ENCODE data around the gene CATSPERE. TPM values are rescaled to one million over a fixed set of nuclear protein-coding genes. Genes with fewer than 3 reads are reported as not detected.

The CATSPERE gene
- total and polyA plus RNA-seq, 9 of the 15 experiments (the other 6 are each of a cell fraction or from before 2014, with no cell fraction given), result 0.06 to 0.16 (median 0.09) TPM; not detected in 3

GRCh38 chr1:244451951-244452795 lies 8.9 kb upstream of the CATSPERE start (continued):
- TF ChIP-seq SREBF1 (IDR thresholded peaks at IDR 0.05; ENCODE audit: borderline replicate concordance, low read depth, low read length) (no peak), PRDM10 (IDR thresholded peaks at IDR 0.05; ENCODE audit: partially characterized antibody) (peak; percentile 30), MAFF (IDR thresholded peaks at IDR 0.05; ENCODE audit: low read length) (no peak; the same call in 1 of the 2 replicates), ZC3H8 (IDR thresholded peaks at IDR 0.05) (no peak), TRIM24 (IDR thresholded peaks at IDR 0.05) (no peak), KDM5B (IDR thresholded peaks at IDR 0.05; ENCODE audit: insufficient replicate concordance, low read depth, low read length) (no peak), E2F5 (CRISPR knock-in tag; IDR thresholded peaks at IDR 0.05) (no peak), MTF1 (CRISPR knock-in tag; IDR thresholded peaks at IDR 0.05; ENCODE audit: borderline replicate concordance) (no peak), SLC30A9 (CRISPR knock-in tag; IDR thresholded peaks at IDR 0.05) (no peak), E2F4 (CRISPR knock-in tag; IDR thresholded peaks at IDR 0.05; ENCODE audit: low read depth) (peak; percentile 94), ZNF507 (tag; conservative IDR thresholded peaks at IDR 0.05) (no peak), KLF16 (IDR thresholded peaks at IDR 0.05) (no peak), SP1 (CRISPR knock-in tag; IDR thresholded peaks at IDR 0.05) (peak; percentile 92), ZNF12 (CRISPR knock-in tag; IDR thresholded peaks at IDR 0.05) (no peak), KDM2B (CRISPR knock-in tag; IDR thresholded peaks at IDR 0.05) (no peak), ZC3H4 (CRISPR knock-in tag; IDR thresholded peaks at IDR 0.05; ENCODE audit: borderline replicate concordance) (no peak), ZNF668 (CRISPR knock-in tag; IDR thresholded peaks at IDR 0.05) (0 out of 2 replicates have a peak, but pooled peaks have one; percentile 37), CHD2 (IDR thresholded peaks at IDR 0.05; ENCODE audit: low read depth, low read length) (peak; percentile 96), ZBTB12 (CRISPR knock-in tag; IDR thresholded peaks at IDR 0.05) (no peak)
